GM12872 (cell line): Measurements from ENCODE around the gene DYNLT4.

Source experiments
- CTCF ChIP-seq: IDR thresholded peaks from 3 replicates; pipeline ENCODE4 v1.5.1; 2011; ENCODE audit warnings: low read depth, mild to moderate bottlenecking, low read length, moderate library complexity; ENCODE audit not compliant: insufficient read depth

Gene DYNLT4

DNA sequence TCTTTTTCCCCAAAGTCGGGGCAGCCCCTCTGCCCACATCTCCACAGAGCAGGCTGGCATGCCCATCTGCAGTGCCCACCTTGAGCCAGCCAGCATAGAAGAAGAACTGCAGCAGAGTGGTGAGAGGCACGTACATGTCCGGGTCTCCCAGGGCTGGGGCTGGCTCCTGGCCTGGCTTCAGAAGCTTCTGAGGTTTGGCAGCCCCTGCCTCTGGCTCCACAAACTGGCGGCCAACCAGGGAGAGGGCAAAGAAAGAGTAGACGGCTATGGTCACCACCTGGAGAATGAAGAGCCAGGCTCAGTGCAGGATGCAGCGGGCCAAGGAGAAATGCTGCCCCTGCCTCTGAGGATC is 22.1 kb downstream of the DYNLT4 start:
- TF ChIP-seq CTCF = no peak

GRCh38 chr1:44784094-44785028 is 22.8 kb downstream of the DYNLT4 start:
- peak; percentile 30; the same call in 2 of the 3 replicates for TF ChIP-seq CTCF

GRCh38 chr1:44783697-44784093 is 23.5 kb downstream of the DYNLT4 start:
- TF ChIP-seq CTCF = no peak

- no peak for TF ChIP-seq CTCF
These were observed 26.5 kb downstream of the DYNLT4 start for GRCh38 chr1:44780583-44781121.

- no peak for TF ChIP-seq CTCF
These were observed 28.2 kb downstream of the DYNLT4 start for GRCh38 chr1:44778705-44779576.

DNA sequence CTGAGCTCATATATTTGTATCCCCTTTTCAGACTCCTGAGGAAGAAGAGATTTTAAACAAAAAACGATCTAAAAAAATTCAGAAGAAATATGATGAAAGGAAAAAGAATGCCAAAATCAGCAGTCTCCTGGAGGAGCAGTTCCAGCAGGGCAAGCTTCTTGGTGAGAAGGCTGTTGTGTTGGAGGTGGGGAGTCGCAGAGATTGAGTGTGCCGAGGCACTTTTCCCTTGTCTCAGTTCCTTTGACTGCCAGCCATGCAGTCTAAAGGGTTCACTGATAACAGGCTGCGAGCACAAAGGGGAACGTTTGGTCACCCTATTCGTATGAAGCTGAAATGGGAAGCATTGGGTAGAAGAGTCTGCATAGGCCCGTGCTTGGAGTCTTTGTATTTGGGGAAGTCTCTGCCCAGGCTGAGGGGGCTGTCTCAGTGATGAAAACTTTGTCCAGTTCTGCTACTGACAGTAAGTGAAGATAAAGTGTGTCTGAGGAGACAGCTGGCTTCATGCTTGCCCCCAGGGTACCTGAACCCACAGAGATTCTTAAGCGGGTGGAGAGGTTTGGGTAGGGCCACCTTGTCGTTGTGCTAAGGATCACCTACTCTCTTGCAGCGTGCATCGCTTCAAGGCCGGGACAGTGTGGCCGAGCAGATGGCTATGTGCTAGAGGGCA is 29.0 kb downstream of the DYNLT4 start:
- TF ChIP-seq CTCF = no peak

DNA sequence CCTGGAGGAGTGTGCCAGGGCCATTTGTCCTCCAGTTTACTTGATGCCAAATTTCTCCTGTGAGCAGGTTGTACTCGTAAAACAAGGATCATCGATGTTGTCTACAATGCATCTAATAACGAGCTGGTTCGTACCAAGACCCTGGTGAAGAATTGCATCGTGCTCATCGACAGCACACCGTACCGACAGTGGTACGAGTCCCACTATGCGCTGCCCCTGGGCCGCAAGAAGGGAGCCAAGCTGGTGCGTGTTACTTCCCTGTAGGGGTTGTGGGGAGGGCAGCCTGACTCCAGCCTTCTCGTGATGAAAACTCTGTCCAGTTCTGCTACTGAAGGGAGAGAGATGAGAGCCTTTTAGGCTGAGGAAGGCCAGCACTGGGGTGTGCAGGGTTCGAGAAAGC is 29.6 kb downstream of the DYNLT4 start:
- TF ChIP-seq CTCF = no peak
